Measurements from ENCODE around the gene NGFR. TPM values are rescaled to one million over a fixed set of nuclear protein-coding genes. Genes with fewer than 3 reads are reported as not detected.

The NGFR gene
- polyA plus RNA-seq, 2 donors, result 2.0 to 5.6 TPM

- Histone ChIP-seq H3K4me1 (ENCODE audit: control insufficient read depth in 2 of 2, insufficient read depth in 2 of 2, low read length in 1 of 2) (peaks cover 0 to 14% of the 10 kb centered on the region in 2 donors), H3K36me3 (ENCODE audit: control insufficient read depth in 2 of 2, insufficient read depth in 2 of 2, low read length in 1 of 2) (no peaks in the 10 kb centered on the region), H3K9me3 (ENCODE audit: control insufficient read depth in 2 of 2, insufficient read depth in 1 of 2, low read depth in 1 of 2, low read length in 1 of 2) (no peaks in the 10 kb centered on the region), H3K27me3 (ENCODE audit: control insufficient read depth in 1 of 2, insufficient read depth in 2 of 2, low read length in 2 of 2) (no peaks in the 10 kb centered on the region), H3K27ac (ENCODE audit: low read depth in 2 of 2, low read length in 1 of 2) (no peak overlapping the region), H3K4me3 (ENCODE audit: low read depth in 1 of 2, low read length in 2 of 2) (no peak overlapping the region)
- 76 to 81% methylated on average over 4 of the region's 4 CpGs for WGBS, 2 donors
These were observed 9.3 kb downstream of the NGFR start for GRCh38 chr17:49504369-49504768.

DNA sequence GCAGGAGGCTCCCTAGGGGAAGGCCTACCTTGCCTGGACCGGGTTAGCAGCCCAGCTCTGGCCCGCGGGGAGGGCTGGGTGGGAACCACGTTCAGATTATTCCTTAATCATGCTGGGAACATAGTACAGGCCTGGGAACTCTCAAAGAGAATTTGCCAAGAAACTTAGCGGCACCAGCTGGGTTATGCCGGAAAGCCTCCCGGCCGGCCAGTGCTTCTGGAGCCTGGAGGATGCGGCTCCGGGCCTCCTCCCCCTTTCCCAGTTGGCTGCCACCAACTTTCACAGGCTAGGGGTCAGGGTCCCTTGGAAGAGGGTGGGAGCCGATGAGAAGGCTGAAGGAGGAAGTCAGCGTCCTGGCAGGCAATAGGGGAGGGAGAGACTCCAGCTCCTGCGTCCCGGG is 10.8 kb downstream of the NGFR start:
- Histone ChIP-seq H3K4me1 (ENCODE audit: control insufficient read depth in 2 of 2, insufficient read depth in 2 of 2, low read length in 1 of 2) (peaks cover 0 to 14% of the 10 kb centered on the region in 2 donors), H3K36me3 (ENCODE audit: control insufficient read depth in 2 of 2, insufficient read depth in 2 of 2, low read length in 1 of 2) (no peaks in the 10 kb centered on the region), H3K4me3 (ENCODE audit: low read depth in 1 of 2, low read length in 2 of 2) (no peak overlapping the region), H3K27ac (ENCODE audit: low read depth in 2 of 2, low read length in 1 of 2) (no peak overlapping the region), H3K27me3 (ENCODE audit: control insufficient read depth in 1 of 2, insufficient read depth in 2 of 2, low read length in 2 of 2) (no peaks in the 10 kb centered on the region), H3K9me3 (ENCODE audit: control insufficient read depth in 2 of 2, insufficient read depth in 1 of 2, low read depth in 1 of 2, low read length in 1 of 2) (no peaks in the 10 kb centered on the region)
- 66 to 72% methylated on average over 14 of the region's 14 CpGs for WGBS, 2 donors

DNA sequence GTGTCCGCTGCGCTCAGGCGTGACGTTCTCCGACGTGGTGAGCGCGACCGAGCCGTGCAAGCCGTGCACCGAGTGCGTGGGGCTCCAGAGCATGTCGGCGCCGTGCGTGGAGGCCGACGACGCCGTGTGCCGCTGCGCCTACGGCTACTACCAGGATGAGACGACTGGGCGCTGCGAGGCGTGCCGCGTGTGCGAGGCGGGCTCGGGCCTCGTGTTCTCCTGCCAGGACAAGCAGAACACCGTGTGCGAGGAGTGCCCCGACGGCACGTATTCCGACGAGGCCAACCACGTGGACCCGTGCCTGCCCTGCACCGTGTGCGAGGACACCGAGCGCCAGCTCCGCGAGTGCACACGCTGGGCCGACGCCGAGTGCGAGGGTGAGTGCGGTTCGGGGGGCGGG is 11.2 kb downstream of the NGFR start:
- H3K4me3 ChIP-seq (ENCODE audit: low read depth in 1 of 2, low read length in 2 of 2), result no peak overlapping the region
- H3K4me1 ChIP-seq (ENCODE audit: control insufficient read depth in 2 of 2, insufficient read depth in 2 of 2, low read length in 1 of 2), result peaks cover 0 to 14% of the 10 kb centered on the region in 2 donors
- no peaks in the 10 kb centered on the region for H3K9me3 ChIP-seq (ENCODE audit: control insufficient read depth in 2 of 2, insufficient read depth in 1 of 2, low read depth in 1 of 2, low read length in 1 of 2)
- 90% methylated on average over 49 to 57 of the region's 57 CpGs for WGBS, 2 donors
- H3K27ac ChIP-seq (ENCODE audit: low read depth in 2 of 2, low read length in 1 of 2), result no peak overlapping the region
- H3K36me3 ChIP-seq (ENCODE audit: control insufficient read depth in 2 of 2, insufficient read depth in 2 of 2, low read length in 1 of 2), result no peaks in the 10 kb centered on the region
- no peaks in the 10 kb centered on the region for H3K27me3 ChIP-seq (ENCODE audit: control insufficient read depth in 1 of 2, insufficient read depth in 2 of 2, low read length in 2 of 2)

GRCh38 chr17:49508061-49508865 is 13.2 kb downstream of the NGFR start:
- H3K4me1 ChIP-seq (ENCODE audit: control insufficient read depth in 2 of 2, insufficient read depth in 2 of 2, low read length in 1 of 2), result peaks cover 0 to 14% of the 10 kb centered on the region in 2 donors
- peak overlapping the region; percentile 19 to 62 for H3K27ac ChIP-seq (ENCODE audit: low read depth in 2 of 2, low read length in 1 of 2)
- 25 to 28% methylated on average over 15 to 17 of the region's 17 CpGs for WGBS, 2 donors
- no peaks in the 10 kb centered on the region for H3K9me3 ChIP-seq (ENCODE audit: control insufficient read depth in 2 of 2, insufficient read depth in 1 of 2, low read depth in 1 of 2, low read length in 1 of 2)
- no peaks in the 10 kb centered on the region for H3K36me3 ChIP-seq (ENCODE audit: control insufficient read depth in 2 of 2, insufficient read depth in 2 of 2, low read length in 1 of 2)
- H3K27me3 ChIP-seq (ENCODE audit: control insufficient read depth in 1 of 2, insufficient read depth in 2 of 2, low read length in 2 of 2), result no peaks in the 10 kb centered on the region
- H3K4me3 ChIP-seq (ENCODE audit: low read depth in 1 of 2, low read length in 2 of 2), result no peak overlapping the region

DNA sequence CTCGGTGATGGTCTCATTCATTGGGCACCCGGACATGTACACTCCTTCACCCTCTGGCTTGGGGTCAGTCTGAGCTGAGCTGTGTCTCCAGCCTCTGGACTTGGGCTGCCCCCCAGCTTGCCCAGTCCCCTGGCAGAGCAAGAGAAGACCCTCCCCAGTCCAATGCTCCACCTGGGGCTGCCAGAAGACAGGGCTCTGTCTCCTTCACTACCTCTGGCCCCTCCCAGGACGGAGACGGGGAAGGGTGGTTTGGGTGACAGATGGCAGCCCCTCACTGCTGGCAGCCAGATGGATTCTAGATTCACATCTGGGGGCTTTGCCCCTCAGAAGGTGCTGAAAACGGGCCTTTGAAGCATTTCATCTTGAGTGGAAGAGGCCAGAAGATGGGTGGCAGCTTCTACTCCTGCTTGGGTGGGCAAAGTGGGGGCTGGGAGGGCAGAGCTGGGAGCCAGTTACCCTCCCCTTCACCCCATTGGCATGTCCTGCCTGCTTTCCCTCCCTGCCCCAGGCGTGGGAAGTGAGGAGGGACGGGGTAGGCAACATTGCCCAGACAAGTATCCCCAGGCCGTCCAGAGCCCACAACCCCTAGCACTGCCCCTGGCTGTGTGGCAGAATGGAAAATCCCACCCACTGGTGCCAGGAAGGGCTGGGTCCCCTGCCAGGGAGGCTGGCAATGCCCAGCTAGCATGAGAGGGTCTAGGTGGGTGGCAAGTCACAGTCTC is 13.9 kb downstream of the NGFR start:
- Histone ChIP-seq H3K4me3 (ENCODE audit: low read depth in 1 of 2, low read length in 2 of 2) (no peak overlapping the region), H3K36me3 (ENCODE audit: control insufficient read depth in 2 of 2, insufficient read depth in 2 of 2, low read length in 1 of 2) (no peaks in the 10 kb centered on the region), H3K4me1 (ENCODE audit: control insufficient read depth in 2 of 2, insufficient read depth in 2 of 2, low read length in 1 of 2) (peaks cover 0 to 14% of the 10 kb centered on the region in 2 donors), H3K27me3 (ENCODE audit: control insufficient read depth in 1 of 2, insufficient read depth in 2 of 2, low read length in 2 of 2) (no peaks in the 10 kb centered on the region), H3K27ac (ENCODE audit: low read depth in 2 of 2, low read length in 1 of 2) (peak overlapping the region; percentile 16 to 19), H3K9me3 (ENCODE audit: control insufficient read depth in 2 of 2, insufficient read depth in 1 of 2, low read depth in 1 of 2, low read length in 1 of 2) (no peaks in the 10 kb centered on the region)
- WGBS, 2 donors, result 50 to 52% methylated on average over 8 of the region's 8 CpGs

DNA sequence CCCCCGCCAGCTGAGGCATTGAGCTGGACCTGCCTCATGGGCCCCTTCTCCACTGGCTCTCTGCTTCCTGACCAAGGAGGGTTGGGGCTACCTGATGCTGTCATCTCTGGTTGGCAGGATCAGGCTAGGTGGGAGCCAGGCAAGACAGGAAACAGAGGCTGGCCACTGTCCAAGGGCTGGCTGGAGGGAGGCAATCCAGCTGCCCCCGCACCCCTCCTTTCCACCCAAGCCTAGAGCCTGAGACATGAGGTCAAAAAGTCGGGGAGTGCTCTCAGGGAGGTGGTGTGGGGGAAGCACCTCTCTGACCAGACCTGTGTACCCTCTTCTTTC is 14.5 kb downstream of the NGFR start:
- no peak overlapping the region for H3K27ac ChIP-seq (ENCODE audit: low read depth in 2 of 2, low read length in 1 of 2)
- WGBS, 2 donors, result 60 to 72% methylated on average over 3 of the region's 3 CpGs

DNA sequence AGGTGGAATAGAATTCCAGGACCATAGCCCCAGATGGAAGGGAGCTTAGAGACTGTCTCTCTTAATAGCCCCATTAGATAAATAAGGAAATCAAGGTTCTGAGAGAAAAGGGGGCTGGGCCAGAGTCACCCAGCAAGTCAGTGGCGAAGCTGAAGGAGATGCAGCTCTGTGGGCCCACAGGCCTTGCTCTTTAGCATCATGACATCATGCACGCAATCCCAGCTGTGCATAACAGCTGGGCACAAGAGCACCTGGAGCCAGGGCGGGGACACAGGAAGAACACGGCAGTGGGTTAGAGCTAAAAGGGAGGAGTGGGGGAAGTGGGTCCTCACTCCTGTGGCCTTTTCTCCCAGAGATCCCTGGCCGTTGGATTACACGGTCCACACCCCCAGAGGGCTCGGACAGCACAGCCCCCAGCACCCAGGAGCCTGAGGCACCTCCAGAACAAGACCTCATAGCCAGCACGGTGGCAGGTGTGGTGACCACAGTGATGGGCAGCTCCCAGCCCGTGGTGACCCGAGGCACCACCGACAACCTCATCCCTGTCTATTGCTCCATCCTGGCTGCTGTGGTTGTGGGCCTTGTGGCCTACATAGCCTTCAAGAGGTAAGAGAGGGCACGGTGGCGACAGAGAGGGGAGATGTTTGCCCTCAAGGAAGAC is 15.1 kb downstream of the NGFR start:
- no peaks in the 10 kb centered on the region for H3K36me3 ChIP-seq (ENCODE audit: control insufficient read depth in 2 of 2, insufficient read depth in 2 of 2, low read length in 1 of 2)
- no peaks in the 10 kb centered on the region for H3K9me3 ChIP-seq (ENCODE audit: control insufficient read depth in 2 of 2, insufficient read depth in 1 of 2, low read depth in 1 of 2, low read length in 1 of 2)
- H3K27ac ChIP-seq (ENCODE audit: low read depth in 2 of 2, low read length in 1 of 2), result no peak overlapping the region
- no peaks in the 10 kb centered on the region for H3K27me3 ChIP-seq (ENCODE audit: control insufficient read depth in 1 of 2, insufficient read depth in 2 of 2, low read length in 2 of 2)
- H3K4me1 ChIP-seq (ENCODE audit: control insufficient read depth in 2 of 2, insufficient read depth in 2 of 2, low read length in 1 of 2), result peaks cover 0 to 14% of the 10 kb centered on the region in 2 donors
- no peak overlapping the region for H3K4me3 ChIP-seq (ENCODE audit: low read depth in 1 of 2, low read length in 2 of 2)
- WGBS, 2 donors, result 79 to 88% methylated on average over 13 of the region's 13 CpGs

More for the DNA sequence above, 14.5 kb downstream of the NGFR start:
- H3K4me1 ChIP-seq (ENCODE audit: control insufficient read depth in 2 of 2, insufficient read depth in 2 of 2, low read length in 1 of 2), result peaks cover 0 to 14% of the 10 kb centered on the region in 2 donors
- no peaks in the 10 kb centered on the region for H3K27me3 ChIP-seq (ENCODE audit: control insufficient read depth in 1 of 2, insufficient read depth in 2 of 2, low read length in 2 of 2)
- H3K36me3 ChIP-seq (ENCODE audit: control insufficient read depth in 2 of 2, insufficient read depth in 2 of 2, low read length in 1 of 2), result no peaks in the 10 kb centered on the region
- no peaks in the 10 kb centered on the region for H3K9me3 ChIP-seq (ENCODE audit: control insufficient read depth in 2 of 2, insufficient read depth in 1 of 2, low read depth in 1 of 2, low read length in 1 of 2)
- H3K4me3 ChIP-seq (ENCODE audit: low read depth in 1 of 2, low read length in 2 of 2), result no peak overlapping the region

DNA sequence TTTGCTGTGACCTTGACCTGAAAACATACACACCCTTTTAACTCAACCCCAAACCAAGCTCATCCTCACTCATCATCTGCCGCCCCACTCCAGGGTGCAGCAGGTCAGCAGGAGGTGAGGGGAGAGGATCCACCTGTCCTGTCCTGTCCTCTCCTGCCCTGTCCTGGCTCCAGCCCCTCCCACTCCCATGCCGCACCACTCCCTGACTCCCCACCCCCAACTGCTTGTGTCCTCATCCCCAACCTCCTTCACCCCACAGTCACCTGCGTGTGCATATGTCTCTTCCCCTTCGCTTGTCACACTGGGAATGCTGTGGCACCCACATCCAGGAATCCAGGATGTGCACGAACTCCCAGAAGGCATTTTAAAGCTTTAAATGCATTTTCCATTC is 15.6 kb downstream of the NGFR start:
- 78 to 82% methylated on average over 5 of the region's 5 CpGs for WGBS, 2 donors
- H3K4me1 ChIP-seq (ENCODE audit: control insufficient read depth in 2 of 2, insufficient read depth in 2 of 2, low read length in 1 of 2), result peaks cover 0 to 17% of the 10 kb centered on the region in 2 donors
- no peaks in the 10 kb centered on the region for H3K36me3 ChIP-seq (ENCODE audit: control insufficient read depth in 2 of 2, insufficient read depth in 2 of 2, low read length in 1 of 2)
- no peaks in the 10 kb centered on the region for H3K27me3 ChIP-seq (ENCODE audit: control insufficient read depth in 1 of 2, insufficient read depth in 2 of 2, low read length in 2 of 2)
- H3K4me3 ChIP-seq (ENCODE audit: low read depth in 1 of 2, low read length in 2 of 2), result no peak overlapping the region
- no peak overlapping the region for H3K27ac ChIP-seq (ENCODE audit: low read depth in 2 of 2, low read length in 1 of 2)
- H3K9me3 ChIP-seq (ENCODE audit: control insufficient read depth in 2 of 2, insufficient read depth in 1 of 2, low read depth in 1 of 2, low read length in 1 of 2), result no peaks in the 10 kb centered on the region

- Histone ChIP-seq H3K36me3 (ENCODE audit: control insufficient read depth in 2 of 2, insufficient read depth in 2 of 2, low read length in 1 of 2) (no peaks in the 10 kb centered on the region), H3K4me1 (ENCODE audit: control insufficient read depth in 2 of 2, insufficient read depth in 2 of 2, low read length in 1 of 2) (peaks cover 0 to 21% of the 10 kb centered on the region in 2 donors), H3K27ac (ENCODE audit: low read depth in 2 of 2, low read length in 1 of 2) (no peak overlapping the region), H3K4me3 (ENCODE audit: low read depth in 1 of 2, low read length in 2 of 2) (no peak overlapping the region), H3K9me3 (ENCODE audit: control insufficient read depth in 2 of 2, insufficient read depth in 1 of 2, low read depth in 1 of 2, low read length in 1 of 2) (no peaks in the 10 kb centered on the region), H3K27me3 (ENCODE audit: control insufficient read depth in 1 of 2, insufficient read depth in 2 of 2, low read length in 2 of 2) (no peaks in the 10 kb centered on the region)
- WGBS, 2 donors, result 76 to 80% methylated on average over 16 of the region's 16 CpGs
These were observed 16.7 kb downstream of the NGFR start for GRCh38 chr17:49511810-49512209.
